ENCODE measurements around the gene ID1. TPM values are rescaled to one million over a fixed set of nuclear protein-coding genes. Genes with fewer than 3 reads are reported as not detected.
"Not testable (repeated sequence)": the region's sequence is repeated elsewhere in the genome, so short reads cannot be mapped to it uniquely, and the experiment has no call there.

The ID1 gene
- total RNA-seq, 1 donor from 2014 or later, result 5.8 TPM

DNA sequence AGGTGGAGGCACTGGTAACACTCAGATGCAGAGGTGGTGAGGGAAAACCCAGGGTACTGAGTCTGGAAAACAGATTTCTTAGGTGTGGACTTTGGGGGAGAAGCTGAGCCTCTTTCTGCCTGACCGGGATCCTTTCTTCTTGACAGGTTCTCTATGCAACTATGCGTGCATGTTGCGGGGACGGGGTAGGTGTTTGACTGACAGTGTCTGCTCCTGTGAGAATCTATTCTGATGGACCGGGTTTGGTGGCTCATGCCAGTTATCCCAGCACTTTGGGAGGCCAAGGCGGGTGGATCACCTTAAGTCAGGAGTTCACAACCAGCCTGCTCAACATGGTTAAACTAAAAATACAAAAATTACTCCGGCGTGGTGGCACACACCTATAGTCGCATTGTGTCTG lies 27.9 kb upstream of the ID1 start:
- no peak overlapping the region for H3K27ac Mint-ChIP-seq (ENCODE audit: unreplicated experiment)
- TF ChIP-seq, protein P1, sequence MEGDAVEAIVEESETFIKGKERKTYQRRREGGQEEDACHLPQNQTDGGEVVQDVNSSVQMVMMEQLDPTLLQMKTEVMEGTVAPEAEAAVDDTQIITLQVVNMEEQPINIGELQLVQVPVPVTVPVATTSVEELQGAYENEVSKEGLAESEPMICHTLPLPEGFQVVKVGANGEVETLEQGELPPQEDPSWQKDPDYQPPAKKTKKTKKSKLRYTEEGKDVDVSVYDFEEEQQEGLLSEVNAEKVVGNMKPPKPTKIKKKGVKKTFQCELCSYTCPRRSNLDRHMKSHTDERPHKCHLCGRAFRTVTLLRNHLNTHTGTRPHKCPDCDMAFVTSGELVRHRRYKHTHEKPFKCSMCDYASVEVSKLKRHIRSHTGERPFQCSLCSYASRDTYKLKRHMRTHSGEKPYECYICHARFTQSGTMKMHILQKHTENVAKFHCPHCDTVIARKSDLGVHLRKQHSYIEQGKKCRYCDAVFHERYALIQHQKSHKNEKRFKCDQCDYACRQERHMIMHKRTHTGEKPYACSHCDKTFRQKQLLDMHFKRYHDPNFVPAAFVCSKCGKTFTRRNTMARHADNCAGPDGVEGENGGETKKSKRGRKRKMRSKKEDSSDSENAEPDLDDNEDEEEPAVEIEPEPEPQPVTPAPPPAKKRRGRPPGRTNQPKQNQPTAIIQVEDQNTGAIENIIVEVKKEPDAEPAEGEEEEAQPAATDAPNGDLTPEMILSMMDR (conservative IDR thresholded peaks at IDR 0.05), result no peak
- peaks cover 6% of the 10 kb centered on the region for H3K27me3 Mint-ChIP-seq (ENCODE audit: low read depth)
- no peak for DNase-seq (ENCODE audit: low read depth, low spot score)
- peaks cover 37% of the 10 kb centered on the region for H3K4me1 Mint-ChIP-seq
- H3K4me3 Mint-ChIP-seq, result peak overlapping the region; percentile 41
- no peaks in the 10 kb centered on the region for H3K9me3 Mint-ChIP-seq
- H3K36me3 Mint-ChIP-seq (ENCODE audit: low read depth), result no peaks in the 10 kb centered on the region

DNA sequence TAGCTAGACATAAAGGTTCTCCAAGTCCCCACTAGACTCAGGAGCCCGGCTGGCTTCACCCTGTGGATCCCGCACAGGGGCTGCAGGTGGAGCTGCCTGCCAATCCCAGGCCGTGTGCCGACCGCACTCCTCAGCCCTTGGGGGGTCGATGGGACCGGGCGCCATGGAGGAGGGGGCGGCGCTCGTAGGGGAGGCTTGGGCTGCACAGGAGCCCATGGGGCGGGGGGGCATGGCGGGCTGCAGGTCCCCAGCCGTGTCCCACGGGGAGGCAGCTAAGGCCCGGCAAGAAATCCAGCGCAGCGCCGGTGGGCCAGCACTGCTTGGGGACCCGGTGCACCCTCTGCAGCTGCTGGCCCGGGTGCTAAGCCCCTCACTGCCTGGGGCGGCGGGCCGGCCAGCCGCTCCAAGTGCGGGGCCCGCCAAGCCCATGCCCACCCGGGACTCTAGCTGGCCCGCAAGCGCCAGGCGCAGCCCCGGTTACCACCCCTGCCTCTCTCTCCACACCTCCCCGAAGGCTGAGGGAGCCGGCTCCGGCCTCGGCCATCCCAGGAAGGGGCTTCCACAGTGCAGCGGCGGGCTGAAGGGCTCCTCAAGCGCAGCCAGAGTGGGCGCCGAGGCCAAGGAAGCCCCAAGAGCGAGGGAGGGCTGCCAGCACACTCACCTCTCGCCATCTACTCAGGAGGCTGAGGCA lies 26.5 kb upstream of the ID1 start:
- no peak for DNase-seq (ENCODE audit: low read depth, low spot score)
- no peaks in the 10 kb centered on the region for H3K36me3 Mint-ChIP-seq (ENCODE audit: low read depth)
- H3K4me3 Mint-ChIP-seq, result no peak overlapping the region
- H3K27ac Mint-ChIP-seq (ENCODE audit: unreplicated experiment), result no peak overlapping the region
- TF ChIP-seq, protein P1 (conservative IDR thresholded peaks at IDR 0.05), result no peak
- peaks cover 26% of the 10 kb centered on the region for H3K4me1 Mint-ChIP-seq
- no peaks in the 10 kb centered on the region for H3K9me3 Mint-ChIP-seq
- H3K27me3 Mint-ChIP-seq (ENCODE audit: low read depth), result no peaks in the 10 kb centered on the region

DNA sequence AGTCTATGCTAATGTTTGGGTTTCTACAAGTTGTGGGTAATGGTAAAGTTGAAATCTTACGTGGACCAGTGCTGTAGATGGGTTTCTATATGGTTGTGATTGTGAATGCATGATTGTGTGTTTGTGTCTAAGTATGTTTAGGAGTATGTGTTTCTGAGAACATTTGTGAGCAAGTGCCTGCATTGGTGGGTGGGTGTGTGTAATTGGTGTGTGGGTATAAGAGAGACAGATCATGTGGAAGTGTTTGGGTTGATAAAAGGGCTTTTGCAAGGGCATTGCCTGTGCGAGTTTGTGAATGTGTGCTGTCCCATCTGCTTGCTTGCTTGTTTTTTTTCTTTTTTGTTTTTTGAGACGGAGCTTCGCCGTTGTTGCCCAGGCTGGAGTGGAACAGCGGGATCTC lies 25.8 kb upstream of the ID1 start:
- H3K4me1 Mint-ChIP-seq, result peaks cover 20% of the 10 kb centered on the region
- no peaks in the 10 kb centered on the region for H3K9me3 Mint-ChIP-seq
- no peak for DNase-seq (ENCODE audit: low read depth, low spot score)
- H3K27ac Mint-ChIP-seq (ENCODE audit: unreplicated experiment), result peak overlapping the region; percentile 3
- no peaks in the 10 kb centered on the region for H3K36me3 Mint-ChIP-seq (ENCODE audit: low read depth)
- TF ChIP-seq, protein P1 (conservative IDR thresholded peaks at IDR 0.05), result no peak
- no peak overlapping the region for H3K4me3 Mint-ChIP-seq
- H3K27me3 Mint-ChIP-seq (ENCODE audit: low read depth), result no peaks in the 10 kb centered on the region

DNA sequence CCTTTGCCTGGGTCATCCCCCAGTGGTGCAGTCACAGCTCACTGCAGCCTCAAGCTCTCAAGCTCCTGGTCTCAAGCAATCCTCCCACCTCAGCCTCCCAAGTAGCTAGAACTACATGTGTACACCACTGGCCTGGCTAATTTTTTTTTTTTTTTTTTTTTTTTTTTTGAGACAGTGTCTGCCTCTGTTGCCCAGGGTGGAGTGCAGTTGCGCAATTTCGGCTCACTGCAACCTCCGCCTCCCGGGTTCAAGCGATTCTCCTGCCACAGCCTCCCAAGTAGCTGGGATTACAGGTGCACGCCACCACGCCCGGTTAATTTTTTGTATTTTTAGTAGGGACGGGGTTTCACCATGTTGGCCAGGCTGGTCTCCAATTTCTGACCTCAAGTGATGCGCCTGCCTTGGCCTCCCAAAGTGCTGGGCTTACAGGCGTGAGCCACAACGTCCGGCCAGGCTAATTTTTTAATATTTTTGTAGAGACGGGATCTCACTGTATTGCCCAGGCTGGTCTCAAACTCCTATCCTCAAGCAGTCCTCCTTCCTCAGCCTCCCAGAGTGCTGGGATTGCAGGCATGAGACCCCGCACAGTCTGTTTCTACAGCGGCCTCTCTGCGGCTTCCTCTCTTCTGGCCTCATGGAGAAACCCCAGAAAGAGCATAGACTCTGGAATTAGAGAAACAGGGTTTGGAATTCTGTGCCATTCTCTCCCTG lies 25.0 kb upstream of the ID1 start:
- Mint-ChIP-seq H3K4me1 (peaks cover 20% of the 10 kb centered on the region), H3K4me3 (peak overlapping the region; percentile 8)
- not testable (repeated sequence) for H3K9me3 Mint-ChIP-seq

DNA sequence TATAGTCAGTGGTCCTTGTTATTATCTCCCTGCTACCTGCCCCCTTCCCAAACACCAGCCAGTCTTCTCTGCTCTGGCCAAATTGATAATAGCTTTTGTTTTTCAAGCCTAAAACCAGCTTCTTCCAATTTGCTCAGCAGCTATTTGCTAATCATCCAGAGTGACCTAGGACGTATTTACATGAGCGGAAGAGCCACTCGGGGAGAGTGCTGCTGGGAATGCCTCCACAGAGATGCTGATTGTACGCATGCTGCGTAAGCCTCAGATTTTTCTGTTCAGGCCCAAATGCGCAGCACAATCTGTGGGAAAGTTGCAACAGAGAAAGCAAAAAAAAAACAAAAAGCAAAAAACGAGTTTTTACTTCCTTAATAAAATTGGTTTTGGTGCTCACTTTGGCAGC lies 24.4 kb upstream of the ID1 start:
- DNase-seq (ENCODE audit: low read depth, low spot score), result no peak
- TF ChIP-seq, protein P1 (conservative IDR thresholded peaks at IDR 0.05), result no peak
- H3K4me1 Mint-ChIP-seq, result peaks cover 24% of the 10 kb centered on the region
- H3K27me3 Mint-ChIP-seq (ENCODE audit: low read depth), result peaks cover 5% of the 10 kb centered on the region
- no peaks in the 10 kb centered on the region for H3K36me3 Mint-ChIP-seq (ENCODE audit: low read depth)
- H3K9me3 Mint-ChIP-seq, result no peaks in the 10 kb centered on the region
- H3K4me3 Mint-ChIP-seq, result peak overlapping the region; percentile 8
- no peak overlapping the region for H3K27ac Mint-ChIP-seq (ENCODE audit: unreplicated experiment)

More for the DNA sequence above, 25.0 kb upstream of the ID1 start:
- DNase-seq (ENCODE audit: low read depth, low spot score); H3K36me3 Mint-ChIP-seq (ENCODE audit: low read depth); H3K27ac Mint-ChIP-seq (ENCODE audit: unreplicated experiment); H3K27me3 Mint-ChIP-seq (ENCODE audit: low read depth): not testable (repeated sequence)

DNA sequence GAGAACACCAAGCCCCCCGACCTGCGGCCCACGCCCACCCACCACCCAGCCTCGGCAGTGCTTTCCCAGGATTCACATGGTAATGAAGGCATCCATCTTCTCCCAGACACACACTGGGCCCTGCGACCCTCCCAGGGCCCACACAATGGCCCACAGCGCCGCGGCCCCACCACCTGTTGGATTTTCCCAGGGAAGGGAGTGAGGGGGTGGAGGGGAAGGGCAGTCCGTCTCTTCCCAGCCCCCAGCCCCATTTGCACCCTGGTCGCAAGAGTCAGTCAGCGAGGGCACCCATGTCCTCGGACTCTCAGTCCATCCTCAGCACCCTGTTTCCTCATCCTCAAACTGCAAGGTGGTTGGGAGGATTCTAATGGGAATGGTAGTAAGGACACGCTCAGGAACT lies 23.7 kb upstream of the ID1 start:
- no peak for DNase-seq (ENCODE audit: low read depth, low spot score)
- H3K27me3 Mint-ChIP-seq (ENCODE audit: low read depth), result peaks cover 10% of the 10 kb centered on the region
- no peaks in the 10 kb centered on the region for H3K9me3 Mint-ChIP-seq
- no peak overlapping the region for H3K4me3 Mint-ChIP-seq
- peaks cover 25% of the 10 kb centered on the region for H3K4me1 Mint-ChIP-seq
- peak overlapping the region; percentile 95 for H3K27ac Mint-ChIP-seq (ENCODE audit: unreplicated experiment)
- TF ChIP-seq, protein P1 (conservative IDR thresholded peaks at IDR 0.05), result no peak
- no peaks in the 10 kb centered on the region for H3K36me3 Mint-ChIP-seq (ENCODE audit: low read depth)
